Measurements from ENCODE around the gene NACC1. TPM values are rescaled to one million over a fixed set of nuclear protein-coding genes. Genes with fewer than 3 reads are reported as not detected.
A peak's percentile ranks its signal among the peaks of the same experiment; 100 is the strongest.

Gene NACC1
- total and polyA plus RNA-seq, 4 donors = 0.86 to 24.7 (median 17.7) TPM

GRCh38 chr19:13095934-13096927 lies 21.8 kb upstream of the NACC1 start:
- TF ChIP-seq YY1 (IDR thresholded peaks at IDR 0.05) (no peak), HNF4G (IDR thresholded peaks at IDR 0.05) (peak; percentile 11), EGR1 (IDR thresholded peaks at IDR 0.05; ENCODE audit: low read depth in 2 of 2) (no peak), TAF1 (conservative IDR thresholded peaks at IDR 0.05) (no peak), RXRA (IDR thresholded peaks at IDR 0.05) (peak; percentile 68 to 78), MAX (IDR thresholded peaks at IDR 0.05) (no peak), HNF4A (conservative IDR thresholded peaks at IDR 0.05) (peak in 1 of 2 donors; percentile 23), NR2F2 (IDR thresholded peaks at IDR 0.05) (no peak), FOXA2 (IDR thresholded peaks at IDR 0.05) (no peak), ZBTB33 (IDR thresholded peaks at IDR 0.05) (no peak), REST (IDR thresholded peaks at IDR 0.05) (no peak), GABPA (IDR thresholded peaks at IDR 0.05 in 1 of 2, conservative IDR thresholded peaks at IDR 0.05 in 1 of 2) (no peak), JUND (IDR thresholded peaks at IDR 0.05) (no peak), RAD21 (IDR thresholded peaks at IDR 0.05) (peak; percentile 16 to 67), FOXA1 (IDR thresholded peaks at IDR 0.05) (no peak), SP1 (IDR thresholded peaks at IDR 0.05) (no peak)
- TF ChIP-seq, protein P1, sequence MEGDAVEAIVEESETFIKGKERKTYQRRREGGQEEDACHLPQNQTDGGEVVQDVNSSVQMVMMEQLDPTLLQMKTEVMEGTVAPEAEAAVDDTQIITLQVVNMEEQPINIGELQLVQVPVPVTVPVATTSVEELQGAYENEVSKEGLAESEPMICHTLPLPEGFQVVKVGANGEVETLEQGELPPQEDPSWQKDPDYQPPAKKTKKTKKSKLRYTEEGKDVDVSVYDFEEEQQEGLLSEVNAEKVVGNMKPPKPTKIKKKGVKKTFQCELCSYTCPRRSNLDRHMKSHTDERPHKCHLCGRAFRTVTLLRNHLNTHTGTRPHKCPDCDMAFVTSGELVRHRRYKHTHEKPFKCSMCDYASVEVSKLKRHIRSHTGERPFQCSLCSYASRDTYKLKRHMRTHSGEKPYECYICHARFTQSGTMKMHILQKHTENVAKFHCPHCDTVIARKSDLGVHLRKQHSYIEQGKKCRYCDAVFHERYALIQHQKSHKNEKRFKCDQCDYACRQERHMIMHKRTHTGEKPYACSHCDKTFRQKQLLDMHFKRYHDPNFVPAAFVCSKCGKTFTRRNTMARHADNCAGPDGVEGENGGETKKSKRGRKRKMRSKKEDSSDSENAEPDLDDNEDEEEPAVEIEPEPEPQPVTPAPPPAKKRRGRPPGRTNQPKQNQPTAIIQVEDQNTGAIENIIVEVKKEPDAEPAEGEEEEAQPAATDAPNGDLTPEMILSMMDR (IDR thresholded peaks at IDR 0.05; ENCODE audit: low read depth, low read length, missing input control) = peak; percentile 42
- TF ChIP-seq, protein P2, sequence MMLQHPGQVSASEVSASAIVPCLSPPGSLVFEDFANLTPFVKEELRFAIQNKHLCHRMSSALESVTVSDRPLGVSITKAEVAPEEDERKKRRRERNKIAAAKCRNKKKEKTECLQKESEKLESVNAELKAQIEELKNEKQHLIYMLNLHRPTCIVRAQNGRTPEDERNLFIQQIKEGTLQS (IDR thresholded peaks at IDR 0.05) = no peak
- peak overlapping the region; percentile 19 to 50 for H3K27ac ChIP-seq (ENCODE audit: low read depth in 1 of 2, low read length in 2 of 2)
- peaks cover 0 to 6% (median 2%) of the 10 kb centered on the region in 4 donors for H3K36me3 ChIP-seq (ENCODE audit: control insufficient read depth in 4 of 4, insufficient read depth in 3 of 4, low read depth in 1 of 4, low read length in 3 of 4)
- WGBS = 32% methylated on average over 44 of the region's 44 CpGs
- no peaks in the 10 kb centered on the region for H3K9me3 ChIP-seq (ENCODE audit: control insufficient read depth in 4 of 4, low read length in 3 of 4)
- H3K9ac ChIP-seq (ENCODE audit: low read depth in 1 of 2, low read length in 2 of 2) = no peak overlapping the region
- DNase-seq (ENCODE audit: low spot score) = peak; percentile 72
- H3K4me3 ChIP-seq (ENCODE audit: low read depth in 1 of 3, low read length in 3 of 3) = peak overlapping the region in 1 of 3 donors; percentile 11
- no peaks in the 10 kb centered on the region for H3K27me3 ChIP-seq (ENCODE audit: control insufficient read depth in 4 of 4, insufficient read depth in 4 of 4, low read length in 3 of 4)
- peaks cover 23 to 43% (median 27%) of the 10 kb centered on the region in 4 donors for H3K4me1 ChIP-seq (ENCODE audit: control insufficient read depth in 4 of 4, insufficient read depth in 4 of 4, low read length in 3 of 4)
